A549 (cell line): ENCODE data around the gene SLX9. TPM values are rescaled to one million over a fixed set of nuclear protein-coding genes. Genes with fewer than 3 reads are reported as not detected.
"Not testable (repeated sequence)": the region's sequence is repeated elsewhere in the genome, so short reads cannot be mapped to it uniquely, and the experiment has no call there.

Experiments
- ATAC-seq, 2 experiments: fragments of 200-7000 bp in 1 of 2; fragments of >200 bp in 1 of 2; cut with Nextera tagmentation in 1 of 2; cut with Tn5 transposase in 1 of 2; 3 replicates each; pipeline versions ENCODE4 v1.8.0 to v1.9.1; 2018 to 2020; ENCODE audit warnings: mild to moderate bottlenecking in 1 of 2, moderate library complexity in 1 of 2
- CTCF ChIA-PET: fragments of 300-600 bp; sonication (Branson Sonifier 250); formaldehyde crosslinking; extraction: SDS; loops from one replicate; lab custom pipeline; 2021; ENCODE audit warnings: antibody characterized with exemption, inconsistent platforms; lab: Yijun Ruan, JAX
- POLR2A ChIA-PET: fragments of 350-600 bp; formaldehyde crosslinking; extraction: SDS; loops from one replicate; lab custom pipeline; 2021; ENCODE audit warnings: antibody characterized with exemption, inconsistent platforms; lab: Yijun Ruan, JAX
- DNase-seq, 2 experiments: peaks; one replicate each; pipeline versions ENCODE4 v3.0.0 to v3.0.0-alpha.2; 2011 to 2016; ENCODE audit warnings: low read depth in 1 of 2, low spot score in 1 of 2
- FAIRE-seq: peaks from 2 replicates; lab custom pipeline; 2011; peaks lifted over from hg19 to GRCh38; lab: Jason Lieb, UNC
- H3K27ac ChIP-seq, 2 experiments: fragments of >200 bp; sonication (Bioruptor Twin); formaldehyde crosslinking; 3 replicates each; pipeline ENCODE4 v1.5.1; 2016 to 2017
- H3K4me1 ChIP-seq: fragments of >200 bp; sonication (Bioruptor Twin); formaldehyde crosslinking; 3 replicates; pipeline ENCODE4 v1.6.1; 2016
- H3K4me2 ChIP-seq: fragments of >200 bp; sonication (Bioruptor Twin); formaldehyde crosslinking; 3 replicates; pipeline ENCODE4 v1.6.1; 2016
- H3K4me3 ChIP-seq: fragments of >200 bp; sonication (Bioruptor Twin); formaldehyde crosslinking; 3 replicates; pipeline ENCODE4 v1.5.1; 2016
- H3K9me3 ChIP-seq: fragments of >200 bp; sonication (Bioruptor Twin); formaldehyde crosslinking; 3 replicates; pipeline ENCODE4 v1.6.1; 2016
- BHLHE40 ChIP-seq: IDR thresholded peaks from 2 replicates; pipeline ENCODE4 v1.6.1; 2012; ENCODE audit warnings: low read depth, low read length, inconsistent platforms
- CBX2 ChIP-seq: fragments of 200-600 bp; sonication (generic); IDR thresholded peaks from 2 replicates; pipeline ENCODE4 v1.6.1; 2016; ENCODE audit warnings: low read depth, mild to moderate bottlenecking, borderline replicate concordance
- CEBPB ChIP-seq, 2 experiments: fragments of >200 bp in 1 of 2; sonication (Bioruptor Twin) in 1 of 2; formaldehyde crosslinking in 1 of 2; IDR thresholded peaks; 2 replicates each; pipeline ENCODE4 v1.6.1; 2012 to 2016
- EHMT2 ChIP-seq: fragments of 200-600 bp; sonication (generic); IDR thresholded peaks from 2 replicates; pipeline ENCODE4 v1.6.1; 2016; ENCODE audit warnings: antibody characterized with exemption, low read depth, mild to moderate bottlenecking, moderate library complexity
- EP300 ChIP-seq, 2 experiments: fragments of >200 bp; sonication (Bioruptor Twin); formaldehyde crosslinking; IDR thresholded peaks; 2 replicates in 1 of 2; 3 replicates in 1 of 2; pipeline ENCODE4 v1.6.1; 2016 to 2017
- ESRRA ChIP-seq: fragments of 150-350 bp; IDR thresholded peaks from 2 replicates; pipeline ENCODE4 v1.6.1; 2014; ENCODE audit warnings: mild to moderate bottlenecking, low read length, borderline replicate concordance
- HEYL ChIP-seq: fragments of 250-450 bp; sonication (Bioruptor Pico); IDR thresholded peaks from 2 replicates; pipeline ENCODE4 v1.8.0; 2021; ENCODE audit warnings: mild to moderate bottlenecking, moderate library complexity
- HOXA7 ChIP-seq: fragments of 250-450 bp; sonication (Bioruptor Pico); IDR thresholded peaks from 2 replicates; pipeline ENCODE4 v1.5.0; 2020; ENCODE audit warnings: mild to moderate bottlenecking, moderate library complexity
- HOXB5 ChIP-seq: fragments of 250-450 bp; sonication (Bioruptor Pico); IDR thresholded peaks from 2 replicates; pipeline ENCODE4 v1.5.0; 2020; ENCODE audit warnings: mild to moderate bottlenecking, moderate library complexity
- JUN ChIP-seq, 2 experiments: fragments of >200 bp; sonication (Bioruptor Twin); formaldehyde crosslinking; IDR thresholded peaks; 2 replicates in 1 of 2; 3 replicates in 1 of 2; pipeline ENCODE4 v1.6.1; 2016 to 2017
- KDM1A ChIP-seq: fragments of 200-600 bp; sonication (generic); IDR thresholded peaks from 2 replicates; pipeline ENCODE4 v1.6.1; 2016; ENCODE audit warnings: low read depth, mild to moderate bottlenecking
- KDM5A ChIP-seq: fragments of 200-600 bp; sonication (generic); IDR thresholded peaks from 2 replicates; pipeline ENCODE4 v1.6.1; 2016; ENCODE audit warnings: antibody characterized with exemption, mild to moderate bottlenecking
- MYC ChIP-seq: IDR thresholded peaks from 2 replicates; pipeline ENCODE4 v1.6.1; 2012; ENCODE audit warnings: mild to moderate bottlenecking, inconsistent platforms, low read length, improper control_type of control experiment, borderline replicate concordance
- NFE2L2 ChIP-seq: fragments of 150-350 bp; conservative IDR thresholded peaks from 2 replicates; pipeline ENCODE4 v1.6.1; 2014; ENCODE audit warnings: low read length
- NPAS2 ChIP-seq: fragments of 250-450 bp; sonication (Bioruptor Pico); IDR thresholded peaks from 2 replicates; pipeline ENCODE4 v1.8.0; 2022; ENCODE audit warnings: mild to moderate bottlenecking, moderate library complexity, borderline replicate concordance
- RARB ChIP-seq: fragments of 250-450 bp; sonication (Bioruptor Pico); IDR thresholded peaks from 2 replicates; pipeline ENCODE4 v1.8.0; 2021; ENCODE audit warnings: mild to moderate bottlenecking, moderate library complexity
- WGBS: methylation state at CpG from one replicate; pipeline ENCODE4 v1.1.6; 2017; ENCODE audit errors: missing lambda C conversion rate; 5-methylcytosine and 5-hydroxymethylcytosine counted together
- polyA plus RNA-seq, 4 experiments: library from polyadenylated mRNA; depleted of rRNA in 3 of 4; stranded (reverse); fragments of >200 nt; fragmentation: RNase III in 1 of 4; extraction: RNeasy Plus Mini Kit Qiagen cat#74134 plus additional on column Dnase treatment in 1 of 4; gene quantifications; 2 replicates in 3 of 4; 3 replicates in 1 of 4; pipeline ENCODE4 v1.2.3, GENCODE V29; 2011 to 2017
- TF ChIP-seq, protein P1 (sequence below): fragments of >200 bp; sonication (Bioruptor Twin); formaldehyde crosslinking; IDR thresholded peaks from 2 replicates; pipeline ENCODE4 v1.6.1; 2016
- TF ChIP-seq, protein P2 (sequence below): IDR thresholded peaks from 2 replicates; pipeline ENCODE4 v1.6.1; 2012
- TF ChIP-seq, protein P3 (sequence below): fragments of 450-650 bp; IDR thresholded peaks from 2 replicates; pipeline ENCODE4 v1.6.1; 2014; ENCODE audit warnings: antibody characterized with exemption
- TF ChIP-seq, protein P4 (sequence below): fragments of 200-600 bp; sonication (generic); IDR thresholded peaks from 2 replicates; pipeline ENCODE4 v1.6.1; 2016; ENCODE audit warnings: antibody characterized with exemption, mild to moderate bottlenecking, moderate library complexity

Gene SLX9
- polyA plus RNA-seq, 2 of the 4 experiments (the other 2 are of a cell fraction) = 26.9 to 40.6 TPM

DNA sequence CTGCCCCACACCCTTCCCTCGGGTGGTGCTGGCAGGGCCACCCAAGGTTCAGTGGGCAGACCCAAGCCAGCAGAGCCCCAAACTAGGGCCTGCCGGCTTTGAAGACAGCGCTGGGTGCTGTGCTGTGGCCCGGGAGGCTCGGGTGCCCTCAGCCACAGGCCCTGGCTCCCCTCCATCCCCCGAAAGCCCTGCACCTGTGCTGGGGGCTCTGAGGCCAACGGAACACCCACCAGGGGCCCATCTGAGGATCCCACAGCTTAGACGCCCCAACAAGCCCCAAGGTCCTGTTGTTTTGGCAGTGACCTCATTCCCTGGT lies 27.7 kb upstream of the SLX9 start:
- CTCF ChIA-PET = interaction anchor here (0.6 to 3.4 kb wide), 8 partner anchors 13 to 153 kb away, joined by 3 to 14 read pairs (median 3); no protein-coding TSS in a partner anchor
- peak overlapping the region; percentile 55 for H3K4me2 ChIP-seq
- H3K27ac ChIP-seq = peak overlapping the region; percentile 73 to 87

DNA sequence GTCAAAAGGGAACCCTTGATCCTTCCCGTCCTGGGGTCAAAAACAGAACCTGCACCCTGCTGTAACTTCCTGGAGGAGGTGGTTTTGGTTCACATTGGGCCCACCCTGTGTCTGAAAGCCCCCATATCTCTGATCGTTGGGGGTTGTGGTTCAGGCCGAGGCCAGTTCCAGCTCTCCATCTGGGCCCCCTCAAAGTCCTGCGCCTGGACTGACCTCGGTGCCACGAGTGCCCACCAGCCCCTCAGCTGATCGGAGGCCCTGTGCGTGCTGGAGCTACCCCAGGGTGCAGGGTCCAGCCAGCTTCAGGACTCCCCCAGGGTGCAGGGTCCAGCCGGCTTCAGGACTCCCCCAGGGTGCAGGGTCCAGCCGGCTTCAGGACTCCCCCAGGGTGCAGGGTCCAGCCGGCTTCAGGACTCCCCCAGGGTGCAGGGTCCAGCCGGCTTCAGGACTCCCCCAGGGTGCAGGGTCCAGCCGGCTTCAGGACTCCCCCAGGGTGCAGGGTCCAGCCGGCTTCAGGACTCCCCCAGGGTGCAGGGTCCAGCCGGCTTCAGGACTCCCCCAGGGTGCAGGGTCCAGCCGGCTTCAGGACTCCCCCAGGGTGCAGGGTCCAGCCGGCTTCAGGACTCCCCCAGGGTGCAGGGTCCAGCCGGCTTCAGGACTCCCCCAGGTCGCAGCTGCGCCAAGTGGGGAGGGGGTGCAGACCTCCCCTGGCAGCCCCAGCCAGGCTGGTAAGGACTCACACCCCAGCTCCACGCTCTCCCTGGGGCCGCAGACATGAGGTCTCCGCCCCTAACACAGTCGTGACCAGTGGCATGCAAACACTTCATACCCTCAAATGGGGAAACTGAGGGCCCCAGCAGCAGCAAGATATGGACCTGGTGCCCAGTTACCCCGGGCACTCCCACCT lies 27.1 kb upstream of the SLX9 start:
- POLR2A ChIA-PET, H3K9me3 ChIP-seq, ATAC-seq, DNase-seq, FAIRE-seq, H3K4me3 ChIP-seq: not testable (repeated sequence)
- Histone ChIP-seq H3K4me2 (peak overlapping the region; percentile 55; the same call in 2 of the 3 replicates), H3K4me1 (peaks cover 49% of the 10 kb centered on the region), H3K27ac (peak overlapping the region; percentile 73 to 87; a peak in 5 of 6 replicates)
- CTCF ChIA-PET = interaction anchor here (0.6 to 3.4 kb wide), 7 partner anchors 14 to 119 kb away, joined by 3 to 14 read pairs (median 5); partner anchors contain the start of gene UBE2G2
- WGBS = 72% methylated on average over 4 of the region's 25 CpGs

More for the DNA sequence above, 27.7 kb upstream of the SLX9 start:
- POLR2A ChIA-PET = no interaction called here
- no peak for TF ChIP-seq HOXB5 (CRISPR knock-in tag)
- TF ChIP-seq JUN (IDR thresholded peaks at IDR 0.05) = no peak
- TF ChIP-seq CEBPB (IDR thresholded peaks at IDR 0.05) = no peak
- no peak for TF ChIP-seq RARB
- TF ChIP-seq NFE2L2 = no peak
- no peak for TF ChIP-seq CBX2
- TF ChIP-seq HOXA7 (CRISPR knock-in tag) = no peak
- no peak for TF ChIP-seq EHMT2
- no peak for TF ChIP-seq NPAS2 (CRISPR knock-in tag)
- TF ChIP-seq, protein P1, sequence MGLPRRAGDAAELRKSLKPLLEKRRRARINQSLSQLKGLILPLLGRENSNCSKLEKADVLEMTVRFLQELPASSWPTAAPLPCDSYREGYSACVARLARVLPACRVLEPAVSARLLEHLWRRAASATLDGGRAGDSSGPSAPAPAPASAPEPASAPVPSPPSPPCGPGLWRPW = no peak
- TF ChIP-seq, protein P2, sequence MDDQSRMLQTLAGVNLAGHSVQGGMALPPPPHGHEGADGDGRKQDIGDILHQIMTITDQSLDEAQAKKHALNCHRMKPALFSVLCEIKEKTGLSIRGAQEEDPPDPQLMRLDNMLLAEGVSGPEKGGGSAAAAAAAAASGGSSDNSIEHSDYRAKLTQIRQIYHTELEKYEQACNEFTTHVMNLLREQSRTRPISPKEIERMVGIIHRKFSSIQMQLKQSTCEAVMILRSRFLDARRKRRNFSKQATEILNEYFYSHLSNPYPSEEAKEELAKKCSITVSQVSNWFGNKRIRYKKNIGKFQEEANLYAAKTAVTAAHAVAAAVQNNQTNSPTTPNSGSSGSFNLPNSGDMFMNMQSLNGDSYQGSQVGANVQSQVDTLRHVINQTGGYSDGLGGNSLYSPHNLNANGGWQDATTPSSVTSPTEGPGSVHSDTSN = no peak
- no peak for TF ChIP-seq BHLHE40
- TF ChIP-seq KDM5A = no peak
- TF ChIP-seq MYC = no peak
- TF ChIP-seq EP300 (IDR thresholded peaks at IDR 0.05) = no peak
- TF ChIP-seq, protein P3, sequence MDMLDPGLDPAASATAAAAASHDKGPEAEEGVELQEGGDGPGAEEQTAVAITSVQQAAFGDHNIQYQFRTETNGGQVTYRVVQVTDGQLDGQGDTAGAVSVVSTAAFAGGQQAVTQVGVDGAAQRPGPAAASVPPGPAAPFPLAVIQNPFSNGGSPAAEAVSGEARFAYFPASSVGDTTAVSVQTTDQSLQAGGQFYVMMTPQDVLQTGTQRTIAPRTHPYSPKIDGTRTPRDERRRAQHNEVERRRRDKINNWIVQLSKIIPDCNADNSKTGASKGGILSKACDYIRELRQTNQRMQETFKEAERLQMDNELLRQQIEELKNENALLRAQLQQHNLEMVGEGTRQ = no peak
- no peak for TF ChIP-seq ESRRA
- TF ChIP-seq, protein P4, sequence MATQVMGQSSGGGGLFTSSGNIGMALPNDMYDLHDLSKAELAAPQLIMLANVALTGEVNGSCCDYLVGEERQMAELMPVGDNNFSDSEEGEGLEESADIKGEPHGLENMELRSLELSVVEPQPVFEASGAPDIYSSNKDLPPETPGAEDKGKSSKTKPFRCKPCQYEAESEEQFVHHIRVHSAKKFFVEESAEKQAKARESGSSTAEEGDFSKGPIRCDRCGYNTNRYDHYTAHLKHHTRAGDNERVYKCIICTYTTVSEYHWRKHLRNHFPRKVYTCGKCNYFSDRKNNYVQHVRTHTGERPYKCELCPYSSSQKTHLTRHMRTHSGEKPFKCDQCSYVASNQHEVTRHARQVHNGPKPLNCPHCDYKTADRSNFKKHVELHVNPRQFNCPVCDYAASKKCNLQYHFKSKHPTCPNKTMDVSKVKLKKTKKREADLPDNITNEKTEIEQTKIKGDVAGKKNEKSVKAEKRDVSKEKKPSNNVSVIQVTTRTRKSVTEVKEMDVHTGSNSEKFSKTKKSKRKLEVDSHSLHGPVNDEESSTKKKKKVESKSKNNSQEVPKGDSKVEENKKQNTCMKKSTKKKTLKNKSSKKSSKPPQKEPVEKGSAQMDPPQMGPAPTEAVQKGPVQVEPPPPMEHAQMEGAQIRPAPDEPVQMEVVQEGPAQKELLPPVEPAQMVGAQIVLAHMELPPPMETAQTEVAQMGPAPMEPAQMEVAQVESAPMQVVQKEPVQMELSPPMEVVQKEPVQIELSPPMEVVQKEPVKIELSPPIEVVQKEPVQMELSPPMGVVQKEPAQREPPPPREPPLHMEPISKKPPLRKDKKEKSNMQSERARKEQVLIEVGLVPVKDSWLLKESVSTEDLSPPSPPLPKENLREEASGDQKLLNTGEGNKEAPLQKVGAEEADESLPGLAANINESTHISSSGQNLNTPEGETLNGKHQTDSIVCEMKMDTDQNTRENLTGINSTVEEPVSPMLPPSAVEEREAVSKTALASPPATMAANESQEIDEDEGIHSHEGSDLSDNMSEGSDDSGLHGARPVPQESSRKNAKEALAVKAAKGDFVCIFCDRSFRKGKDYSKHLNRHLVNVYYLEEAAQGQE = no peak
- TF ChIP-seq KDM1A = no peak
- TF ChIP-seq HEYL (CRISPR knock-in tag) = no peak
- DNase-seq = no peak
- H3K4me3 ChIP-seq = no peak overlapping the region
- H3K4me1 ChIP-seq = peaks cover 44% of the 10 kb centered on the region
- FAIRE-seq = no peak
- peak in 1 of 2 experiments; percentile 42; a peak in 3 of 6 replicates for ATAC-seq
- 41% methylated on average over 2 of the region's 8 CpGs for whole genome bisulfite sequencing
- H3K9me3 ChIP-seq = no peaks in the 10 kb centered on the region
